ENCODE measurements around the gene GRAP2.

Gene GRAP2

GRCh38 chr22:39910876-39911613, 10.2 kb downstream of the GRAP2 start:
- TF ChIP-seq, protein P1, sequence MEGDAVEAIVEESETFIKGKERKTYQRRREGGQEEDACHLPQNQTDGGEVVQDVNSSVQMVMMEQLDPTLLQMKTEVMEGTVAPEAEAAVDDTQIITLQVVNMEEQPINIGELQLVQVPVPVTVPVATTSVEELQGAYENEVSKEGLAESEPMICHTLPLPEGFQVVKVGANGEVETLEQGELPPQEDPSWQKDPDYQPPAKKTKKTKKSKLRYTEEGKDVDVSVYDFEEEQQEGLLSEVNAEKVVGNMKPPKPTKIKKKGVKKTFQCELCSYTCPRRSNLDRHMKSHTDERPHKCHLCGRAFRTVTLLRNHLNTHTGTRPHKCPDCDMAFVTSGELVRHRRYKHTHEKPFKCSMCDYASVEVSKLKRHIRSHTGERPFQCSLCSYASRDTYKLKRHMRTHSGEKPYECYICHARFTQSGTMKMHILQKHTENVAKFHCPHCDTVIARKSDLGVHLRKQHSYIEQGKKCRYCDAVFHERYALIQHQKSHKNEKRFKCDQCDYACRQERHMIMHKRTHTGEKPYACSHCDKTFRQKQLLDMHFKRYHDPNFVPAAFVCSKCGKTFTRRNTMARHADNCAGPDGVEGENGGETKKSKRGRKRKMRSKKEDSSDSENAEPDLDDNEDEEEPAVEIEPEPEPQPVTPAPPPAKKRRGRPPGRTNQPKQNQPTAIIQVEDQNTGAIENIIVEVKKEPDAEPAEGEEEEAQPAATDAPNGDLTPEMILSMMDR (conservative IDR thresholded peaks at IDR 0.05; ENCODE audit: low read length) = no peak
- DNase-seq (ENCODE audit: low read depth) = no peak
- H3K4me3 ChIP-seq (ENCODE audit: low read length) = no peak overlapping the region

DNA sequence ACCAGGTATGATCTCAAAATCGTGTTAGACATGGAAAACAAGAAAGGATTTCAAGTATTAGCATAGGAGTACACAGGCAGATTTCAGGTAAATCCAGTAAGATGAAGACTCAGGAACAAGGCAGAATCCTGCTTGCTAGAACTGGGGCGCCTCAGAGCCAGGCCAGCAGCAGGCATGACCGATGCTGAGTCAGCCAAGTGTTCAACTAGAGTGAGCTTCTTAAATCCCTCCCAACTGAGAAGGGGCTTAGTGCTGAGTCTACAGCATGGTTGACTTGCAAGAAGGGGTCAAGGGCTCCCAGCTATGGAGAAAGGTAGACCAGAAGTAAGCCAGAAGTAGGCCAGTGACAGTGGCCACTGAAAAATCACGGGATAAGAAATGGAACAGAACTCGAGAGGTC, 12.4 kb downstream of the GRAP2 start:
- no peak overlapping the region for H3K4me3 ChIP-seq (ENCODE audit: low read length)
- no peak for DNase-seq (ENCODE audit: low read depth)
- TF ChIP-seq, protein P1 (conservative IDR thresholded peaks at IDR 0.05; ENCODE audit: low read length) = no peak

- no peak for DNase-seq (ENCODE audit: low read depth)
- TF ChIP-seq, protein P1 (conservative IDR thresholded peaks at IDR 0.05; ENCODE audit: low read length) = no peak
- H3K4me3 ChIP-seq (ENCODE audit: low read length) = no peak overlapping the region
Observed at GRCh38 chr22:39913886-39914285, 13.0 kb downstream of the GRAP2 start.

GRCh38 chr22:39914584-39914983, 13.7 kb downstream of the GRAP2 start:
- DNase-seq (ENCODE audit: low read depth) = no peak
- TF ChIP-seq, protein P1 (conservative IDR thresholded peaks at IDR 0.05; ENCODE audit: low read length) = no peak

DNA sequence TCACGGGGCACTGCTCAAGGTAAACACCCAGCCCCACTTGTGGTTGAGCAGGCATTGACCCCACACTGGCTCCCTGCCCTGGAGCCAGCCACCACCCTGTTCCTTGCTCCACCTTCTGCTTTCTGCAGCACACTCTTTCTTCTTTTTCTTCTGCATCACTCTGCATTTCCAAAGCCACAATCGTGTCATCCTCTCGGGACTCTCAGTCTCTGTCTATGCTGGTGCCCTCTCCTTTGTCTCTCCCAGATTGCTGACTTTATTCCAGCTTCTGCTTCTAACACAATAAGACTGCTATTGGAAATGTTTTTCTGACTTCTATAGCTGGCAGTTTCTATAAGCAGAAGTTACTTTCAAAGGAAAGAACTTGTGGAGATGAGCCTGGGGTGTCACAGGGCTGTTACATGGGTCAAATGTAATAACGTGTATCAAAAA, 14.4 kb downstream of the GRAP2 start:
- no peak overlapping the region for H3K4me3 ChIP-seq (ENCODE audit: low read length)
- TF ChIP-seq, protein P1 (conservative IDR thresholded peaks at IDR 0.05; ENCODE audit: low read length) = no peak
- DNase-seq (ENCODE audit: low read depth) = no peak

More at GRCh38 chr22:39914584-39914983, 13.7 kb downstream of the GRAP2 start:
- no peak overlapping the region for H3K4me3 ChIP-seq (ENCODE audit: low read length)

DNA sequence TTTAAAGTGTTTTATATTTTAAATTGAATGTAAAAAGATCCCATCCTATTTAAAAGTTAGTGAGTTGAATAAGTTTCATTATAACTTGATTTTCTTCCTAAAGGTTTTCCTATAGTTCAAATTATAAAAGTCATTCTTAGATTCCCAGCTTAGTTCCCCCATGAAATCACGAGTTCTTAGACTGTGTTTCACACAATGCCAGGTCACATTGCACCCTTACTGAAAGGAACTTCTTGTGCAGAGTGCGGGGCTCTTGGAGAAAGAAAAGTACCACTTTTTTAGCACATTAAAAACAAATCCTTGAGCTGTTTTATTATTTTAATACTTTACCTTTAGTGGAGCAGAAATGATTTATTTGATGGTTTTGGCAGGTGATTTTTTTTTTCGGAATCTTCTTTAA, 15.6 kb downstream of the GRAP2 start:
- no peak overlapping the region for H3K4me3 ChIP-seq (ENCODE audit: low read length)
- no peak for DNase-seq (ENCODE audit: low read depth)
- TF ChIP-seq, protein P1 (conservative IDR thresholded peaks at IDR 0.05; ENCODE audit: low read length) = no peak

GRCh38 chr22:39917197-39917643, 16.3 kb downstream of the GRAP2 start:
- DNase-seq (ENCODE audit: low read depth) = no peak
- TF ChIP-seq, protein P1 (conservative IDR thresholded peaks at IDR 0.05; ENCODE audit: low read length) = no peak
- no peak overlapping the region for H3K4me3 ChIP-seq (ENCODE audit: low read length)
